GM12801 (cell line): ENCODE results near the gene NGEF.

Experiments
- CTCF ChIP-seq: IDR thresholded peaks from one replicate; pipeline ENCODE4 v1.5.1; 2011; ENCODE audit warnings: control low read depth; ENCODE audit not compliant: insufficient read length; ENCODE audit errors: extremely low read depth

Gene NGEF

GRCh38 chr2:233025706-233026105 is 12.7 kb upstream of the NGEF start:
- no peak for TF ChIP-seq CTCF

GRCh38 chr2:233023761-233024410 is 10.8 kb upstream of the NGEF start:
- TF ChIP-seq CTCF: no peak

- TF ChIP-seq CTCF: no peak
Observed at GRCh38 chr2:233023007-233023760, 10.1 kb upstream of the NGEF start.

GRCh38 chr2:233022561-233022960 is 9.5 kb upstream of the NGEF start:
- TF ChIP-seq CTCF: no peak

- no peak for TF ChIP-seq CTCF
Observed at GRCh38 chr2:233021771-233022170, 8.7 kb upstream of the NGEF start.

GRCh38 chr2:233020454-233020853 is 7.4 kb upstream of the NGEF start:
- TF ChIP-seq CTCF: no peak

- no peak for TF ChIP-seq CTCF
Observed at GRCh38 chr2:233017947-233018346, 4.9 kb upstream of the NGEF start.
